ENCODE results near the gene DIP2C. TPM values are rescaled to one million over a fixed set of nuclear protein-coding genes. Genes with fewer than 3 reads are reported as not detected.

DIP2C gene
- total RNA-seq, 2 experiments from 2014 or later, result 0.85 to 0.95 TPM

- ATAC-seq (no peak), DNase-seq (no peak)
- POLR2A ChIA-PET, result no interaction called here
- H3K4me1 Mint-ChIP-seq (ENCODE audit: low read depth), result no peaks in the 10 kb centered on the region
- no peaks in the 10 kb centered on the region for H3K27me3 Mint-ChIP-seq
- no peak overlapping the region for H3K4me3 Mint-ChIP-seq
- no peaks in the 10 kb centered on the region for H3K36me3 Mint-ChIP-seq (ENCODE audit: low read depth)
- CTCF ChIA-PET, result no interaction called here
- intact Hi-C loops (cut with micrococcal nuclease), result no loop called here
- TF ChIP-seq CTCF (IDR thresholded peaks at IDR 0.05), result no peak
- H3K27ac Mint-ChIP-seq, result no peak overlapping the region
- no peaks in the 10 kb centered on the region for H3K9me3 Mint-ChIP-seq
Measured at GRCh38 chr10:411603-412002, 277.9 kb downstream of the DIP2C start.

GRCh38 chr10:409408-410040 is 279.9 kb downstream of the DIP2C start:
- Mint-ChIP-seq H3K4me3 (no peak overlapping the region), H3K9me3 (no peaks in the 10 kb centered on the region), H3K27ac (no peak overlapping the region), H3K4me1 (ENCODE audit: low read depth) (no peaks in the 10 kb centered on the region), H3K36me3 (ENCODE audit: low read depth) (no peaks in the 10 kb centered on the region), H3K27me3 (no peaks in the 10 kb centered on the region)
- intact Hi-C loops (cut with micrococcal nuclease), result no loop called here
- TF ChIP-seq CTCF (IDR thresholded peaks at IDR 0.05), result no peak
- ChIA-PET CTCF (no interaction called here), POLR2A (no interaction called here)
- DNase-seq (no peak), ATAC-seq (no peak)

GRCh38 chr10:408236-408635 is 281.2 kb downstream of the DIP2C start:
- TF ChIP-seq CTCF (IDR thresholded peaks at IDR 0.05), result no peak
- ChIA-PET CTCF (no interaction called here), POLR2A (no interaction called here)
- no peak overlapping the region for H3K4me3 Mint-ChIP-seq
- no peaks in the 10 kb centered on the region for H3K36me3 Mint-ChIP-seq (ENCODE audit: low read depth)
- no peak overlapping the region for H3K27ac Mint-ChIP-seq
- H3K9me3 Mint-ChIP-seq, result no peaks in the 10 kb centered on the region
- DNase-seq (no peak), ATAC-seq (no peak)
- no peaks in the 10 kb centered on the region for H3K27me3 Mint-ChIP-seq
- no peaks in the 10 kb centered on the region for H3K4me1 Mint-ChIP-seq (ENCODE audit: low read depth)
- intact Hi-C loops (cut with micrococcal nuclease), result no loop called here

GRCh38 chr10:406976-407375 is 282.5 kb downstream of the DIP2C start:
- DNase-seq, result no peak
- no peaks in the 10 kb centered on the region for H3K27me3 Mint-ChIP-seq
- no peak for TF ChIP-seq CTCF (IDR thresholded peaks at IDR 0.05)
- POLR2A ChIA-PET, result no interaction called here
- H3K36me3 Mint-ChIP-seq (ENCODE audit: low read depth), result no peaks in the 10 kb centered on the region
- H3K4me1 Mint-ChIP-seq (ENCODE audit: low read depth), result no peaks in the 10 kb centered on the region
- no peak for ATAC-seq
- no peak overlapping the region for H3K27ac Mint-ChIP-seq
- no peak overlapping the region for H3K4me3 Mint-ChIP-seq
- intact Hi-C loops (cut with micrococcal nuclease), result no loop called here
- CTCF ChIA-PET, result no interaction called here
- no peaks in the 10 kb centered on the region for H3K9me3 Mint-ChIP-seq

- no peak for DNase-seq
- no peak for TF ChIP-seq CTCF (IDR thresholded peaks at IDR 0.05)
- ATAC-seq, result no peak
- no peaks in the 10 kb centered on the region for H3K27me3 Mint-ChIP-seq
- ChIA-PET POLR2A (interaction anchor here (1.2 kb wide), 1 partner anchor 68 kb away, joined by 4 read pairs; no protein-coding TSS in a partner anchor), CTCF (no interaction called here)
- no peaks in the 10 kb centered on the region for H3K9me3 Mint-ChIP-seq
- H3K4me3 Mint-ChIP-seq, result no peak overlapping the region
- H3K36me3 Mint-ChIP-seq (ENCODE audit: low read depth), result no peaks in the 10 kb centered on the region
- intact Hi-C loops (cut with micrococcal nuclease), result no loop called here
- H3K27ac Mint-ChIP-seq, result no peak overlapping the region
- no peaks in the 10 kb centered on the region for H3K4me1 Mint-ChIP-seq (ENCODE audit: low read depth)
Measured at GRCh38 chr10:405648-406047, 283.8 kb downstream of the DIP2C start.
